Posterior vena cava (tissue), 2 donors: ENCODE measurements around the gene XAB2. TPM values are rescaled to one million over a fixed set of nuclear protein-coding genes. Genes with fewer than 3 reads are reported as not detected.
A peak's percentile ranks its signal among the peaks of the same experiment; 100 is the strongest.

Experiments
- DNase-seq: peaks from one replicate; pipeline ENCODE4 v3.0.0-alpha.2; 2020; ENCODE audit warnings: low spot score
- intact Hi-C, 2 donors: fragments of 100-400 bp; cut with DNase I; formaldehyde crosslinking; loops; one replicate each; pipeline versions ENCODE4 v1.14.1 to v1.14.2; 2022 to 2023
- long read RNA-seq, 2 donors: library from polyadenylated mRNA; unstranded; transcript quantifications; one replicate each; pipeline ENCODE4 v2.0.0, GENCODE V29; 2020 to 2021
- total RNA-seq, 2 donors: library from RNA; stranded (reverse); fragmentation: NEBNext Ultra II Directional; extraction: Animal tissue kit (Norgen Biotek cat#: 25700); gene quantifications; one replicate each; pipeline ENCODE4 v1.2.1, GENCODE V29; 2021
- donor health status: DM: yes; HTN: yes; CAD: no.
- donor health status: DM: yes; HTN: yes; CAD: no.

The XAB2 gene
- total RNA-seq: 10 to 100 TPM; 19.4 to 23.0 TPM
- long read RNA-seq, donor 1, partial matches to known transcripts: 5 of 9 reads
- long read RNA-seq, donor 1, other reads (novel, unspliced or antisense): 0 of 9 reads
- long read RNA-seq, donor 2, partial matches to known transcripts: 2 of 7 reads
- long read RNA-seq, donor 2, other reads (novel, unspliced or antisense): 2 of 7 reads

- peak; percentile 98 for DNase-seq
- intact Hi-C loops: no loop called here
Observed at GRCh38 chr19:7629347-7630054, at the start of gene XAB2, which contains the start of gene PET100. TSS of gene XAB2 (minus strand) at chr19:7629545. CDS start at chr19:7629527, 18 bp downstream. TSS of gene PET100 (plus strand) at chr19:7629793. CDS start at chr19:7629834, 41 bp downstream.

GRCh38 chr19:7677669-7678311 is 48.4 kb upstream of the XAB2 start:
- no peak for DNase-seq
- intact Hi-C loops: no loop called here

- no peak for DNase-seq
- intact Hi-C loops: no loop called here
Observed at GRCh38 chr19:7676854-7677253, 47.5 kb upstream of the XAB2 start, which contains the start of gene MCEMP1. TSS of gene MCEMP1 (plus strand) at chr19:7677090. CDS start at chr19:7677121, 31 bp downstream.

GRCh38 chr19:7676376-7676775 is 47.0 kb upstream of the XAB2 start:
- no peak for DNase-seq
- intact Hi-C loops: no loop called here

GRCh38 chr19:7674010-7675005 is 45.0 kb upstream of the XAB2 start:
- DNase-seq: peak; percentile 92
- intact Hi-C loops: no loop called here

- intact Hi-C loops: loop anchor here in 1 of 2 donors (2.0 kb wide), 1 partner anchor 58 kb away; no protein-coding TSS in a partner anchor
Observed at GRCh38 chr19:7672522-7672921, 43.2 kb upstream of the XAB2 start.

GRCh38 chr19:7670790-7671189 is 41.4 kb upstream of the XAB2 start:
- no peak for DNase-seq
- intact Hi-C loops: loop anchor here in 1 of 2 donors (2.0 kb wide), 1 partner anchor 262 kb away; no protein-coding TSS in a partner anchor

More at GRCh38 chr19:7672522-7672921, 43.2 kb upstream of the XAB2 start:
- no peak for DNase-seq

GRCh38 chr19:7670150-7670783 is 40.9 kb upstream of the XAB2 start:
- intact Hi-C loops: loop anchor here in 1 of 2 donors (2.0 kb wide), 1 partner anchor 263 kb away; no protein-coding TSS in a partner anchor

GRCh38 chr19:7669641-7670040 is 40.3 kb upstream of the XAB2 start:
- intact Hi-C loops: loop anchor here in 1 of 2 donors (2.0 kb wide), 1 partner anchor 263 kb away; no protein-coding TSS in a partner anchor
- DNase-seq: no peak

More at GRCh38 chr19:7670150-7670783, 40.9 kb upstream of the XAB2 start:
- no peak for DNase-seq

GRCh38 chr19:7668842-7669241 is 39.5 kb upstream of the XAB2 start, which contains the start of gene RETN:
TSS of gene RETN (plus strand) at chr19:7669049. CDS start at chr19:7669327, 278 bp downstream.
- DNase-seq: no peak
- intact Hi-C loops: no loop called here

GRCh38 chr19:7665076-7665475 is 35.7 kb upstream of the XAB2 start:
- intact Hi-C loops: no loop called here
- no peak for DNase-seq

- intact Hi-C loops: no loop called here
- DNase-seq: no peak
Observed at GRCh38 chr19:7663706-7664105, 34.4 kb upstream of the XAB2 start.

GRCh38 chr19:7662657-7663056 is 33.3 kb upstream of the XAB2 start:
- no peak for DNase-seq
- intact Hi-C loops: no loop called here

GRCh38 chr19:7661744-7662538 is 32.6 kb upstream of the XAB2 start:
- intact Hi-C loops: no loop called here
- no peak for DNase-seq

- intact Hi-C loops: no loop called here
- DNase-seq: no peak
Observed at GRCh38 chr19:7658219-7658686, 28.9 kb upstream of the XAB2 start.

GRCh38 chr19:7657131-7657751 is 27.9 kb upstream of the XAB2 start:
- intact Hi-C loops: no loop called here
- DNase-seq: no peak

- intact Hi-C loops: no loop called here
- DNase-seq: no peak
Observed at GRCh38 chr19:7655581-7655980, 26.2 kb upstream of the XAB2 start.
